Measurements from ENCODE around the gene ESR1.

Gene ESR1

DNA sequence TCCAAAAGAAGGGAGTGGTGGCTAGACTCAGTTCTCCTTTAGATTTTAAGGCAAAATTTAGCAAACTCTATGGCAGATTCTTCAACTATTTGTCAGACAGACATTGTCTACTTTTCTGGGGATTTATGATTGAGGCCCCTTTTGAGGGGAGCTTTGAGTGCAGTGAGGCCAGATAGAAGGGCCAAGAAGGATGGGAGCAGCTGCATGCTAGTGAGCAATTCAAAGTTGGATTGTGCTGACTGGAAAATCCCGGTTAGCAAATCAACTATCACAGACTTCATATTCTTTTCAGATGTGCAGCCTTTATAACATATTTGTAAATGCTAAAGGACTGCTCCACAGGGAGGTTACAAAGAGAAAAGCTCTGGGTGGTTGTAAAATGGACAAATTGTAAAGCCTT, 35.0 kb upstream of the ESR1 start:
- no peak overlapping the region for H3K27ac ChIP-seq
- TF ChIP-seq ZFX (IDR thresholded peaks at IDR 0.05) = no peak
- TF ChIP-seq, protein P1, sequence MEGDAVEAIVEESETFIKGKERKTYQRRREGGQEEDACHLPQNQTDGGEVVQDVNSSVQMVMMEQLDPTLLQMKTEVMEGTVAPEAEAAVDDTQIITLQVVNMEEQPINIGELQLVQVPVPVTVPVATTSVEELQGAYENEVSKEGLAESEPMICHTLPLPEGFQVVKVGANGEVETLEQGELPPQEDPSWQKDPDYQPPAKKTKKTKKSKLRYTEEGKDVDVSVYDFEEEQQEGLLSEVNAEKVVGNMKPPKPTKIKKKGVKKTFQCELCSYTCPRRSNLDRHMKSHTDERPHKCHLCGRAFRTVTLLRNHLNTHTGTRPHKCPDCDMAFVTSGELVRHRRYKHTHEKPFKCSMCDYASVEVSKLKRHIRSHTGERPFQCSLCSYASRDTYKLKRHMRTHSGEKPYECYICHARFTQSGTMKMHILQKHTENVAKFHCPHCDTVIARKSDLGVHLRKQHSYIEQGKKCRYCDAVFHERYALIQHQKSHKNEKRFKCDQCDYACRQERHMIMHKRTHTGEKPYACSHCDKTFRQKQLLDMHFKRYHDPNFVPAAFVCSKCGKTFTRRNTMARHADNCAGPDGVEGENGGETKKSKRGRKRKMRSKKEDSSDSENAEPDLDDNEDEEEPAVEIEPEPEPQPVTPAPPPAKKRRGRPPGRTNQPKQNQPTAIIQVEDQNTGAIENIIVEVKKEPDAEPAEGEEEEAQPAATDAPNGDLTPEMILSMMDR (conservative IDR thresholded peaks at IDR 0.05) = no peak

DNA sequence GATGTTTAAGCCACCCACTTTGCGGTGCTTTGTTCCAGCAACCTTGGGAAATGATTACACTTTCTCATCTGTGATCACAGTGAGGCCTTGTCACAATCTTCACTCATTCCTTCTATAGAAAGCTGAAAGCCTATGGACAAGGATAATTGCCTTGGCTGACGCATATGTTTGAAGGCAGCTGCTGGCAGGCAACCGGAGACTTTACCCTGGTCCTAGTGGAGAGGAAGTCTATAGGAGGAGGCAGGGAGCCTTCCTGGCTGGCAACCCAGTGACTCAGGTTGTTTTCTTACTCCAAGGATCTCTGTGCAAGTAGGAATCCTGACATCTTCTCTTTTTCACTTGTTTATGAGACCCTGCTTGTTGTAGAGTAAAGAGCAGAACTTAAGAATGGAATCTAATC, 34.1 kb upstream of the ESR1 start:
- no peak for TF ChIP-seq ZFX (IDR thresholded peaks at IDR 0.05)
- TF ChIP-seq, protein P1 (conservative IDR thresholded peaks at IDR 0.05) = no peak

GRCh38 chr6:151782560-151782959, 24.9 kb upstream of the ESR1 start:
- TF ChIP-seq, protein P1 (conservative IDR thresholded peaks at IDR 0.05) = no peak
- TF ChIP-seq ZFX (IDR thresholded peaks at IDR 0.05) = no peak

More for the DNA sequence above, 34.1 kb upstream of the ESR1 start:
- H3K27ac ChIP-seq = no peak overlapping the region

DNA sequence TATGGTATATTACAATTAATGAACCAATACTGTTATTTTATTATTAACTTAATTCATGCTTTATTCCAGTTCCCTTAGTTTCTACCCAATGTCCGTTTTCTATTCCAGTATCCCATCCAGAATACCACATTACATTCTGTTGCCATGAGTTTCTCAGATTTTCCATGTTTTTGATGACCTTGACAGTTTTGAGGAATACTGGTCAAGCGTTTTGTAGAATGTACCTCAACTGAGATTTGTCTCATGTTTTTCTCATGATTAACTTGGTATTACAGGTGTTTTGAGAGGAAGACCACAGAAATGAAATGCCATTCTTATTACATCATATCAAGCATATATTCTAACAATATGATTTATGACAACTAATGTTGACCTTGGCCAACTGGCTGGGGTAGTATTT, 23.8 kb upstream of the ESR1 start:
- no peak for TF ChIP-seq ZFX (IDR thresholded peaks at IDR 0.05)
- TF ChIP-seq, protein P1 (conservative IDR thresholded peaks at IDR 0.05) = no peak

More at GRCh38 chr6:151782560-151782959, 24.9 kb upstream of the ESR1 start:
- H3K27ac ChIP-seq = no peak overlapping the region

GRCh38 chr6:151784441-151785214, 22.9 kb upstream of the ESR1 start:
- no peak for TF ChIP-seq ZFX (IDR thresholded peaks at IDR 0.05)
- TF ChIP-seq, protein P1 (conservative IDR thresholded peaks at IDR 0.05) = no peak
- no peak overlapping the region for H3K27ac ChIP-seq

More for the DNA sequence above, 23.8 kb upstream of the ESR1 start:
- H3K27ac ChIP-seq = no peak overlapping the region

DNA sequence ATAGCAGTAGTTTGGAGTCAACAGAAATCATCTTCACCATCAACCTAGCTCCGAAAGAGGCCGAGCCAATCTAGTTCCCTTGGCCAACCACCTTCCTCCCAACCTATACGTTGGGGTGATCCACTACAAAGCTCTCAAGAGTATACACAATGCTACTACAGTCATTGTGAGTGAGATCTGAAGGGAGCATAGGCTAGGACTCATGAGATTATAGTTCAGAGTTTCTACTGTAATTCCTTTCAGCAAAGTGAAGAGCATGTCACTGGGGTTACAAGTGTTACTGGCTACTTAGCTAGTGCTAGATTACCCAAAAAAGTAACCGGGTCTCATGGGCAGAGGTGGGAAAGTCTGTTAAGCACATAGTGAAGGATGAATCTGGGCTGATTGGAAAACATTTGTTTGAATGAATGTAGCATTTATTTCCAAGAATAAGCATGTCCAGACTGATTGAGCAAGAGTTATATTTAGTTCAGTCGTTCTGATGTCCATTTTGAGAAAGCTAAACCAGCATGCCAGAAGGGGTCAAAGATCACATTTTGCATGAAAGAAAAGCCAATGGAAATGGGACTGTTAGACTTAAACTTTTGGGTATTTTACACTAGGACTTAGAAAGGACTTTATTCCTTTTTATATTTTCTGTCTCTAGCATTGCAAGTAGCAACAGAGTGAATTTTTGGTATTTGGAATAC, 10.5 kb upstream of the ESR1 start:
- H3K27ac ChIP-seq = no peak overlapping the region
- TF ChIP-seq ZFX (IDR thresholded peaks at IDR 0.05) = no peak
- TF ChIP-seq, protein P1 (conservative IDR thresholded peaks at IDR 0.05) = no peak

DNA sequence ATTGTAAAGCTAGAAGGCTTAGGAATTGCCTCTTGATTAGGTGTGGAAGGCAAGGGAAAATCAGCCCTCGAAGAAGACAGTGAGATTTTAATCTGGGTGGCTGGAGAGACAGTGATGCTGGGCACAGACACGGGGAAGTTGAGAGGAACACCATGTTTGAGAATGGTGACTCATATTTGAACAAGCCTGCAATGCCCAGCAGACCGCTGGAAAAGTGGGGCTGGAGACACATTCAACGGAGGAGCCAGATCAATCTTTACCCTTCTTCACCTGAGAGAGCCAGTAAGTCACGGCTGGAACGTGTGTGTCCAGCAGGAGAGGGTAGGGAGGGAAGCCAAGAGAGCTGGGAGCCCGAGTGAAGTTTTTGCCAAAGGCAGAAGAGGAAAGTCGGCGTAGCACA, 3.7 kb upstream of the ESR1 start:
- no peak overlapping the region for H3K27ac ChIP-seq
- no peak for TF ChIP-seq ZFX (IDR thresholded peaks at IDR 0.05)
- TF ChIP-seq, protein P1 (conservative IDR thresholded peaks at IDR 0.05) = no peak

All from C4-2B (cell line).